ENCODE results near the gene SPINK1.

DNA sequence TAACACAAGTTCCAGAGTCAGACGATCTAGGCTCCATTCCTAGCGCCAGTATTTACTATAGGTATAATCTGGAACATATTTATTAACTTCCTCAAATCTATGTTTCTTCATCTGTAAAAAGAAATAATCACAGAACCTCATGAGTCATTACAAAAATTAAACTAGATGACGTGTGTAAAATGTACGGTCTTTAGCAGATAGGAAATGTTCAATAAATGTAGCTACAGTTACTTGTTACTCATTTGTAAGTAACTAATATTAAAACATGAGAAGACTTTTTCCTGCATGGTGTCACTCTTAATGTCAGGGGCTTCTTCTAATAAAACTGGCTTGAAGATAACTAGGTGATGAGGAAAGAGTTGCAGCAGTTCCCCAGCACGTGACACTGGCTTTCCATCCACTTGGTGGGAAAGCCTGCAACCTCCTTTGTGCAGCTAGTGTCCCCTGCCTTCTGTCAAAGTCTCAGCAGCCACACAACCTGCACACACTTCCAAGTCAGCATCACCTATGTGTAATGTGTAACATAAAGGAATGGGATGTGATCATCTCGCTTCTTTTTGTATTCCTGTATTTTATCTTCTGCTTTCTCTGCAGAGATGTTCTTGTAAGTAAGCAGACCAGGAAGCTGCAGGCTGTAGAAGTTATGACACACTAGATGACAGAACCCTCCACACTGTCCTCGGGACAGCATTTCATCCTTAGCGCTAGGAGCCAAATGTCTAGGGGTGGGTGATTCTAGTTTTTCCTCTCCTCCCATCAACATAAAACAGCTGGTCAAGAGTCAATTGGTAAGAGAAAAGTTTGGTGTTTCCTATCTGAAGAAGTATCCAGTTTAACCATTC lies 47.1 kb downstream of the SPINK1 start:
- TF ChIP-seq, protein P1, sequence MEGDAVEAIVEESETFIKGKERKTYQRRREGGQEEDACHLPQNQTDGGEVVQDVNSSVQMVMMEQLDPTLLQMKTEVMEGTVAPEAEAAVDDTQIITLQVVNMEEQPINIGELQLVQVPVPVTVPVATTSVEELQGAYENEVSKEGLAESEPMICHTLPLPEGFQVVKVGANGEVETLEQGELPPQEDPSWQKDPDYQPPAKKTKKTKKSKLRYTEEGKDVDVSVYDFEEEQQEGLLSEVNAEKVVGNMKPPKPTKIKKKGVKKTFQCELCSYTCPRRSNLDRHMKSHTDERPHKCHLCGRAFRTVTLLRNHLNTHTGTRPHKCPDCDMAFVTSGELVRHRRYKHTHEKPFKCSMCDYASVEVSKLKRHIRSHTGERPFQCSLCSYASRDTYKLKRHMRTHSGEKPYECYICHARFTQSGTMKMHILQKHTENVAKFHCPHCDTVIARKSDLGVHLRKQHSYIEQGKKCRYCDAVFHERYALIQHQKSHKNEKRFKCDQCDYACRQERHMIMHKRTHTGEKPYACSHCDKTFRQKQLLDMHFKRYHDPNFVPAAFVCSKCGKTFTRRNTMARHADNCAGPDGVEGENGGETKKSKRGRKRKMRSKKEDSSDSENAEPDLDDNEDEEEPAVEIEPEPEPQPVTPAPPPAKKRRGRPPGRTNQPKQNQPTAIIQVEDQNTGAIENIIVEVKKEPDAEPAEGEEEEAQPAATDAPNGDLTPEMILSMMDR (IDR thresholded peaks at IDR 0.05) = no peak
- no peak for TF ChIP-seq POLR2A (IDR thresholded peaks at IDR 0.05)

Data from heart left ventricle (tissue), 13 donors.